Effector memory CD8-positive, alpha-beta T cell (primary cell): ENCODE results near the gene CD320.
A peak's percentile ranks its signal among the peaks of the same experiment; 100 is the strongest.
"Not testable (repeated sequence)": the region's sequence is repeated elsewhere in the genome, so short reads cannot be mapped to it uniquely, and the experiment has no call there.

Experiments
- ATAC-seq: fragments of 150-1000 bp; cut with Tn5 transposase; replicated peaks from 2 replicates; pipeline ENCODE4 v1.10.0; 2021; ENCODE audit warnings: mild to moderate bottlenecking, moderate library complexity
- DNase-seq, 3 experiments: peaks; one replicate each; pipeline ENCODE4 v3.0.0; 2021
- H3K27ac Mint-ChIP-seq, 2 donors: one replicate each; pipeline ENCODE4 v1.8.0; 2022; ENCODE audit warnings: mild to moderate bottlenecking in 2 of 2, mixed read lengths in 2 of 2, moderate library complexity in 2 of 2
- H3K27me3 Mint-ChIP-seq, 2 donors: one replicate each; pipeline ENCODE4 v1.8.0; 2022; ENCODE audit warnings: mixed read lengths in 2 of 2
- H3K36me3 Mint-ChIP-seq: one replicate; pipeline ENCODE4 v1.8.0; 2022; ENCODE audit warnings: mild to moderate bottlenecking, moderate library complexity, mixed read lengths; ENCODE audit not compliant: insufficient read depth
- H3K4me1 Mint-ChIP-seq, 2 donors: one replicate each; pipeline ENCODE4 v1.8.0; 2022; ENCODE audit warnings: low read depth in 2 of 2, mixed read lengths in 2 of 2
- H3K4me3 Mint-ChIP-seq, 2 donors: one replicate each; pipeline ENCODE4 v1.8.0; 2022; ENCODE audit warnings: mild to moderate bottlenecking in 2 of 2, mixed read lengths in 2 of 2, moderate library complexity in 2 of 2
- H3K9me3 Mint-ChIP-seq, 2 donors: one replicate each; pipeline ENCODE4 v1.8.0; 2022; ENCODE audit warnings: mixed read lengths in 2 of 2

The CD320 gene

GRCh38 chr19:8310342-8311055 lies 2.3 kb upstream of the CD320 start:
- Mint-ChIP-seq H3K36me3 (peaks cover 37% of the 10 kb centered on the region), H3K27ac (no peak overlapping the region), H3K9me3 (no peaks in the 10 kb centered on the region), H3K4me1 (peaks cover 27 to 33% of the 10 kb centered on the region in 2 donors), H3K27me3 (no peaks in the 10 kb centered on the region), H3K4me3 (no peak overlapping the region)
- ATAC-seq (no peak), DNase-seq (no peak)

- peak overlapping the region; percentile 82 to 95 for H3K4me3 Mint-ChIP-seq
- H3K4me1 Mint-ChIP-seq, result peaks cover 33 to 35% of the 10 kb centered on the region in 2 donors
- no peaks in the 10 kb centered on the region for H3K27me3 Mint-ChIP-seq
- DNase-seq (no peak), ATAC-seq (no peak)
- H3K36me3 Mint-ChIP-seq, result peaks cover 32% of the 10 kb centered on the region
- H3K9me3 Mint-ChIP-seq, result no peaks in the 10 kb centered on the region
- peak overlapping the region; percentile 93 to 96 for H3K27ac Mint-ChIP-seq
Measured at GRCh38 chr19:8308891-8309291, 733 bp upstream of the CD320 start.

GRCh38 chr19:8307400-8307964 lies 676 bp downstream of the CD320 start:
- Mint-ChIP-seq H3K27ac (peak overlapping the region; percentile 93 to 96), H3K4me3 (peak overlapping the region; percentile 82 to 95), H3K4me1 (peaks cover 33 to 35% of the 10 kb centered on the region in 2 donors), H3K27me3 (no peaks in the 10 kb centered on the region), H3K9me3 (no peaks in the 10 kb centered on the region), H3K36me3 (peaks cover 22% of the 10 kb centered on the region)
- ATAC-seq, result no peak
- no peak for DNase-seq

GRCh38 chr19:8306235-8307054 lies 1.7 kb downstream of the CD320 start:
- Mint-ChIP-seq H3K27me3 (no peaks in the 10 kb centered on the region), H3K36me3 (peaks cover 19% of the 10 kb centered on the region), H3K4me3 (peak overlapping the region; percentile 82 to 95), H3K4me1 (peaks cover 31 to 35% of the 10 kb centered on the region in 2 donors), H3K27ac (peak overlapping the region; percentile 70 to 96), H3K9me3 (no peaks in the 10 kb centered on the region)
- ATAC-seq (no peak), DNase-seq (no peak)

GRCh38 chr19:8305798-8306197 lies 2.4 kb downstream of the CD320 start:
- H3K4me1 Mint-ChIP-seq, result peaks cover 31 to 35% of the 10 kb centered on the region in 2 donors
- H3K27me3 Mint-ChIP-seq, result no peaks in the 10 kb centered on the region
- peaks cover 19% of the 10 kb centered on the region for H3K36me3 Mint-ChIP-seq
- ATAC-seq (no peak), DNase-seq (no peak)
- H3K4me3 Mint-ChIP-seq, result peak overlapping the region in 1 of 2 donors; percentile 95
- peak overlapping the region; percentile 70 to 96 for H3K27ac Mint-ChIP-seq
- H3K9me3 Mint-ChIP-seq, result no peaks in the 10 kb centered on the region

GRCh38 chr19:8304841-8305621 lies 3.1 kb downstream of the CD320 start:
- ATAC-seq (no peak), DNase-seq (no peak)
- H3K4me1 Mint-ChIP-seq, result peaks cover 31 to 35% of the 10 kb centered on the region in 2 donors
- no peaks in the 10 kb centered on the region for H3K9me3 Mint-ChIP-seq
- H3K4me3 Mint-ChIP-seq, result peak overlapping the region in 1 of 2 donors; percentile 95
- H3K27ac Mint-ChIP-seq, result no peak overlapping the region
- H3K36me3 Mint-ChIP-seq, result peaks cover 19% of the 10 kb centered on the region
- H3K27me3 Mint-ChIP-seq, result no peaks in the 10 kb centered on the region

- DNase-seq, result no peak
- Mint-ChIP-seq H3K4me3 (no peak overlapping the region), H3K9me3 (no peaks in the 10 kb centered on the region), H3K36me3 (peaks cover 10% of the 10 kb centered on the region), H3K27me3 (no peaks in the 10 kb centered on the region), H3K27ac (no peak overlapping the region), H3K4me1 (peaks cover 19 to 25% of the 10 kb centered on the region in 2 donors)
- ATAC-seq, result no peak
Measured at GRCh38 chr19:8302734-8303133, 5.4 kb downstream of the CD320 start.

- H3K4me3 Mint-ChIP-seq, result no peak overlapping the region
- ATAC-seq (no peak), DNase-seq (no peak)
- no peaks in the 10 kb centered on the region for H3K9me3 Mint-ChIP-seq
- H3K36me3 Mint-ChIP-seq, result peaks cover 6% of the 10 kb centered on the region
- peaks cover 15 to 21% of the 10 kb centered on the region in 2 donors for H3K4me1 Mint-ChIP-seq
- no peak overlapping the region for H3K27ac Mint-ChIP-seq
- no peaks in the 10 kb centered on the region for H3K27me3 Mint-ChIP-seq
Measured at GRCh38 chr19:8302357-8302691, 5.8 kb downstream of the CD320 start.

- not testable (repeated sequence) for DNase-seq, H3K27me3 Mint-ChIP-seq, H3K9me3 Mint-ChIP-seq, H3K4me1 Mint-ChIP-seq, H3K36me3 Mint-ChIP-seq, H3K27ac Mint-ChIP-seq, H3K4me3 Mint-ChIP-seq
- peak; percentile 51 for ATAC-seq
Measured at GRCh38 chr19:8291337-8291736, 16.8 kb downstream of the CD320 start.

GRCh38 chr19:8276508-8276907 lies 31.6 kb downstream of the CD320 start:
- not testable (repeated sequence) for H3K27me3 Mint-ChIP-seq, H3K36me3 Mint-ChIP-seq, H3K4me1 Mint-ChIP-seq, H3K9me3 Mint-ChIP-seq, H3K4me3 Mint-ChIP-seq, DNase-seq, H3K27ac Mint-ChIP-seq
- ATAC-seq, result peak; percentile 61

- DNase-seq (no peak), ATAC-seq (no peak)
- Mint-ChIP-seq H3K36me3 (peaks cover 6% of the 10 kb centered on the region), H3K4me3 (peak overlapping the region; percentile 81 to 87), H3K27me3 (no peaks in the 10 kb centered on the region), H3K9me3 (no peaks in the 10 kb centered on the region), H3K4me1 (peaks cover 12 to 16% of the 10 kb centered on the region in 2 donors), H3K27ac (peak overlapping the region; percentile 94 to 97)
Measured at GRCh38 chr19:8269724-8270123, 38.4 kb downstream of the CD320 start.

- DNase-seq, result no peak
- Mint-ChIP-seq H3K9me3 (no peaks in the 10 kb centered on the region), H3K36me3 (peaks cover 11% of the 10 kb centered on the region), H3K27ac (no peak overlapping the region), H3K27me3 (no peaks in the 10 kb centered on the region), H3K4me1 (peaks cover 12 to 16% of the 10 kb centered on the region in 2 donors), H3K4me3 (no peak overlapping the region)
- no peak for ATAC-seq
Measured at GRCh38 chr19:8265872-8266271, 42.3 kb downstream of the CD320 start.

- peaks cover 7 to 18% of the 10 kb centered on the region in 2 donors for H3K4me1 Mint-ChIP-seq
- DNase-seq, H3K9me3 Mint-ChIP-seq, H3K4me3 Mint-ChIP-seq, ATAC-seq, H3K36me3 Mint-ChIP-seq, H3K27me3 Mint-ChIP-seq: not testable (repeated sequence)
- peak overlapping the region; percentile 53 to 57 for H3K27ac Mint-ChIP-seq
Measured at GRCh38 chr19:8264248-8264647, 43.9 kb downstream of the CD320 start.
